Lower leg skin (tissue), 4 donors: ENCODE measurements around the gene ASPSCR1. TPM values are rescaled to one million over a fixed set of nuclear protein-coding genes. Genes with fewer than 3 reads are reported as not detected.
"Not testable (repeated sequence)": the region's sequence is repeated elsewhere in the genome, so short reads cannot be mapped to it uniquely, and the experiment has no call there.

Source experiments
- DNase-seq, 2 donors: peaks; one replicate each; pipeline ENCODE4 v3.0.0-alpha.2; 2019; ENCODE audit warnings: low spot score in 2 of 2
- H3K4me3 ChIP-seq: fragments of 200-600 bp; sonication (generic); 2 replicates; pipeline ENCODE4 v1.5.1; 2017; ENCODE audit warnings: mild to moderate bottlenecking, low read depth; ENCODE audit not compliant: poor library complexity, severe bottlenecking
- CTCF ChIP-seq, 3 donors: fragments of 450-650 bp; IDR thresholded peaks; one replicate each; pipeline ENCODE4 v1.5.1; 2016; ENCODE audit warnings: antibody characterized with exemption in 3 of 3, mild to moderate bottlenecking in 3 of 3, moderate library complexity in 2 of 3
- POLR2A ChIP-seq, 2 donors: fragments of 450-650 bp; IDR thresholded peaks; one replicate each; pipeline ENCODE4 v1.6.1; 2016 to 2017; ENCODE audit warnings: antibody characterized with exemption in 2 of 2, mild to moderate bottlenecking in 1 of 2, moderate library complexity in 1 of 2
- WGBS, 2 donors: methylation state at CpG; one replicate each; pipeline ENCODE4 v1.1.5; 2018; 5-methylcytosine and 5-hydroxymethylcytosine counted together
- intact Hi-C: fragments of 100-400 bp; cut with DNase I; formaldehyde crosslinking; loops from one replicate; pipeline ENCODE4 v1.15.0; 2023; ENCODE audit warnings: low total_unique reads
- total RNA-seq, 4 donors: library from RNA; depleted of rRNA; stranded (reverse); fragments of >200 nt; gene quantifications; one replicate each; pipeline ENCODE4 v1.1.0, GENCODE V29; 2016

ASPSCR1 gene
- total RNA-seq, 4 donors from 2014 or later: 24.0 to 31.5 (median 27.4) TPM

GRCh38 chr17:81948635-81949378, 28.6 kb upstream of the ASPSCR1 start:
- 85 to 88% methylated on average over 17 of the region's 17 CpGs for WGBS, 2 donors
- no peak for DNase-seq
- intact Hi-C loops: no loop called here
- no peak overlapping the region for H3K4me3 ChIP-seq
- TF ChIP-seq POLR2A (IDR thresholded peaks at IDR 0.05): no peak
- no peak for TF ChIP-seq CTCF (IDR thresholded peaks at IDR 0.05)

GRCh38 chr17:81950501-81950900, 26.9 kb upstream of the ASPSCR1 start:
- intact Hi-C loops: no loop called here
- WGBS, 2 donors: 87% methylated on average over 14 to 15 of the region's 15 CpGs
- TF ChIP-seq CTCF (IDR thresholded peaks at IDR 0.05): no peak
- no peak for TF ChIP-seq POLR2A (IDR thresholded peaks at IDR 0.05)

GRCh38 chr17:81951785-81952684, 25.4 kb upstream of the ASPSCR1 start:
- TF ChIP-seq CTCF (IDR thresholded peaks at IDR 0.05) (no peak), POLR2A (IDR thresholded peaks at IDR 0.05) (no peak)
- WGBS, 2 donors: 52% methylated on average over 13 of the region's 13 CpGs
- intact Hi-C loops: no loop called here

More at GRCh38 chr17:81950501-81950900, 26.9 kb upstream of the ASPSCR1 start:
- H3K4me3 ChIP-seq: no peak overlapping the region
- no peak for DNase-seq

GRCh38 chr17:81952792-81953228, 24.6 kb upstream of the ASPSCR1 start:
- TF ChIP-seq POLR2A (IDR thresholded peaks at IDR 0.05): no peak
- no peak for TF ChIP-seq CTCF (IDR thresholded peaks at IDR 0.05)
- DNase-seq: no peak
- intact Hi-C loops: no loop called here
- no peak overlapping the region for H3K4me3 ChIP-seq
- WGBS, 2 donors: 72 to 73% methylated on average over 9 to 16 of the region's 16 CpGs

More at GRCh38 chr17:81951785-81952684, 25.4 kb upstream of the ASPSCR1 start:
- no peak overlapping the region for H3K4me3 ChIP-seq
- no peak for DNase-seq

GRCh38 chr17:81953443-81953842, 24.0 kb upstream of the ASPSCR1 start:
- WGBS, 2 donors: 79 to 80% methylated on average over 5 of the region's 5 CpGs
- intact Hi-C loops, DNase-seq: not testable (repeated sequence)

More at GRCh38 chr17:81953443-81953842, 24.0 kb upstream of the ASPSCR1 start:
- H3K4me3 ChIP-seq: not testable (repeated sequence)
